HG03025 (cell line): ENCODE results near the gene EIF5.

Experiments used
- ATAC-seq: cut with Tn5 transposase; IDR thresholded peaks from one replicate; pipeline ENCODE4 v1.9.1; 2021; ENCODE audit warnings: mild to moderate bottlenecking, moderate library complexity; ENCODE audit not compliant: unreplicated experiment, low FRiP score

Gene EIF5

DNA sequence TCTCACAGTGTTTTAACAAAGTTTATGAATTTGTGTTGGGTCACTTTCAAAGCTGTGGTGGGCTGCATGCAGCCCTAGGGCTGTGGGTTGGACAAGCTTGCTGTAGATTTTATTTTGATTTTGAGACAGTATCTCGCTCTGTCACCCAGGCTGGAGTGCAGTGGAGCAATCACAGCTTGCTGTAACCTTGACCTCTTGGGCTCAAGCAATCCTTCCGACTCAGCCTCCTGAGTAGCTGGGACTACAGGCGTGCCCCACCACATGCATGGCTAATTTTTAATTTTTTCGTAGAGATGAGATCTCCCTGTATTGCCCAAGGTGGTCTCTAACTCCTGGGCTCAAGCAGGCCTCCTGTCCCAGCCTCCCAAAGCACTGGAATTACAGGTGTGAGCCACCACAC, 56.6 kb downstream of the EIF5 start:
- no peak for ATAC-seq

DNA sequence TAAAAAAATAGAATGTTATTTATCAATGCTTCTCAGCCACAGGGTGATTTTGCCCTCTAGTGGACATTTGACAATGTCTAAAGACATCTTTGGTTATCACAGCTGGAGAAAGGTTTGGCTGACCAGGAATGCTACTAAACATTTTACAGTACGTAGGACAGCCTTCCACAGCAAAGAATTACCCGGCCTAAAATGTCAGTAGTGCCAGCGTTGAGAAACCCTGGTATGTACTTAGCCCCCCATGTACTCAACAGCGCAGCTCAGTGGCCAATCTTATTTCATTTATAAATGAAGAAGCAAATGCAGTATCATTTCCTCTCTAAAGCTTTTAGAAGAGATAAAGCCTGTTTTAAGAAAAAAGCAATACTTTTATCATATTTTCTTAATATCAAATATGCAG, 57.0 kb downstream of the EIF5 start:
- ATAC-seq: no peak

DNA sequence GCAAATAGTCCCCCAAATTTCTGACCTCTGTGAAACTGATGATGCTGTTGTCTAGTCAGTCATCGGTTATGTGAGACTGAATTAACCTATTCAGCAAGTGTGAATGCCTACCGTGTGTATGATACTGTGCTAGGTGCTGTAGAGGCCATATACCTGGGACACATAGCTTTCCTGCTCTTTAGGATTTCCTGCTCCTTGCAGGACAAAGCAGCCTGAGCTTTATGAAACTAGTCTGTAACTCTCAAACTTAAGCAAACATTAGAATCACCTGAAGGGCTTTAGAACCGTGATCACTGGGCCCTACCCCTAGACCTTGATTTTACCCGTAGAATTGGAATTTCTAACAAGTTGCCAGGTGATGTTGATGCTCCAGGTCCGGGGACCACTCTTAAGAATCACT, 58.1 kb downstream of the EIF5 start:
- ATAC-seq: no peak

DNA sequence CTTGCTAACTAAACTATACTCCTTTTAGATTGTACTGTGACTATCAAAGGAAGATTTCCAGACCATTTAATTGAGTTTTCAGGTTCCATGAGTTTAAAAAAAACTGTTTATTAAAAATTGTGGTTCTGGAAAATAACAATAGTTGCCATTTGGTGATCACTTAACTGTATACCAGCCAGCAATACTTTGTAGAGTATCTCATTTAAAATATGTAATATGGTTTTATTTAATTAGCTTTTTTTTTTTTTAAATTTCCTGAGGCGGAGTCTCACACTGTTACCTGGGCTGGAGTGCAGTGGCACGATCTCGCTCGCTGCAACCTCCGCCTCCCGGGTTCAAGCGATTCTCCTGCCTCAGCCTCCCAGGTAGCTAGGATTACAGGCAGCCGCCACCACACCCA, 58.5 kb downstream of the EIF5 start:
- no peak for ATAC-seq

DNA sequence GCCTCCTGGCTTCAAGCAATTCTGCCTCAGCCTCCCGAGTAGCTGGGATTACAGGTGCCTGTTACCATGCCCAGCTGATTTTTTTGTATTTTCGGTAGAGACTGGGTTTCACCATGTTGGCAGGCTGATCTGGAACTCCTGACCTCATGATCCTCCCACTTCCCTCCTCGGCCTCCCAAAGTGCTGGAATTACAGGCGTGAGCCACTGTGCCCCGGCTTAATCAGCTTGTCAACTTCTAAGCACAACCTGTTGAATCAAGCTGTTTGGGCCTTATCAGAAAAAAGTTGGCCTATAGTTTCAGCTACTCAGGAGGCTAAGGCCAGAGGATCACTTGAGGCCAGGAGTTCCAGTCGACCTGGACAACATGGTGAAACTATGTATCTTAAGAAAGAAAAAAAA, 59.0 kb downstream of the EIF5 start:
- ATAC-seq: no peak

DNA sequence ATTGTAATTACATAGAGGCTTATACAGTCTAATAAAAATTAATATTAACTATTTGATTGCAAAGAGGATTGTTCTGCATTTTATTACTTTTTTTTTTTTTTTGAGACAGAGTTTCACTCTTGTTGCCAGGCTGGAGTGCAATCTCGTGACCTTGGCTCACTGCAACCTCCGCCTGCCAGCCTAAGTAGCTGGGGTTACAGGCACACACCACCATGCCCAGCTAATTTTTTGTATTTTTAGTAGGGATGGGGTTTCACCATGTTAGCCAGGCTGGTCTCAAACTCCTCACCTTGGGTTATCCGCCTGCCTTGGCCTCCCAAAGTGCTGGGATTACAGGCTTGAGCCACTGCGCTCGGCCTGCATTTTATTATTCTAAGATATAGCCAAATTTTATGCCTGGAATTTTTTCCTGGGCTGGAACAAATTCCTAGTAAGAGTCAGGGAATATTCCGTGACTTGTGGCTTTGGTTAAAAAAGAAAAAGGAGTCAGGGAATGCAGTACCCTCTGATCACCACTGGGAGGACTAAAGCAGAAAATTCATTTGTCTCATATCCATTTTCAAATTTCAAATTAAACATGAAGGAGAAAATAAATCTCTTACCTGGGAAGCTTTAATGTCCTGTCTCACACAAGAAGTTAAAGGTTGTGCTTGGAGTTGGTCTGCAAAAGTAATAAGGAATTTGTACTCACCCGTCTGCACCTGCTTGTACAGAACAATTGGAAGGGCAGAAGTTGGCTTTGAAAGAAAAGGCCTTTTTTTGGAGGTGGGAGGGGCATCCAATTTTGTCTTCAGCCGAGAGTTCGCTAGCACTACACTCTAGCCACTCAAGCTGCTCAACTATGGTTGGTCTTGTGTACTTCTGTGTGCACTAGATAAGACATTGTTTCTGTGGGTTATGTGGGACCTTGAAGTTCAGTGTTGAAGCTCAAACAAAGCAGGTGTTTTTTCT, 59.9 kb downstream of the EIF5 start:
- ATAC-seq: no peak
